ENCODE data around the gene CAMSAP1.
"Not testable (repeated sequence)": the region's sequence is repeated elsewhere in the genome, so short reads cannot be mapped to it uniquely, and the experiment has no call there.

Gene CAMSAP1

DNA sequence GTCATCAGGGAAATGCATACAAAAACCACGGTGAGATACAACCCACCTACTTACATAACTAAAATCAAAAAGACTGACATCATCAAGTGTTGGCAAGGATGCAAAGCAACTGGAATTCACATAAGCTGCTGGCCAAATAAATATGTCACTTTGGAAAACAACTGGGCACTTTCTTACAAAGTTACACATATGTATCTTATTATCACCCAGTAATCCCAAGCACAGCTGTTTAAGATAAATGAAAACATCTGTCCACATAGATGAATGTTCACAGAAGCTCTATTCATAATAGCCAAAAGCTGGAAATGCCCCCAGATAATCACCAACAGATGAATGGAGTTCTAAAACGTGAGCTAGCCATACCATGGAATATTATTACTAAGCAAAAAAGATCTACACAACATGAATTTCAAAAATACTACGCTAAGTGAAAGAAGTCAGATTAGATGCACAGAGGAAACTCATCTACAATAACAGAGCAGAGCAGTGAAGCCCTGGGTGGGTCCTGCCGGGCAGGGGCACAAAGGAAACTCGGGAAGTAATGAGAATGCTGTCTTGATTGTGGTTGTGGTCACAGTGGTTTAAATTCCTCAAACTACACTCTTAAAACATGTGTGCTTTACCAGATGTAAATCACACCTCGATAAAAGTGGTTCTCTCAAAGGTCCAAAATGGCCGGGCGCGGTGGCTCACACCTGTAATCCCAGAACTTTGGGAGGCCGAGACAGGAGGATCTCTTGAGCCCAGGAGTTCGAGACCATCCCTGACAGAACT, 8.5 kb downstream of the CAMSAP1 start:
- no peak for DNase-seq

DNA sequence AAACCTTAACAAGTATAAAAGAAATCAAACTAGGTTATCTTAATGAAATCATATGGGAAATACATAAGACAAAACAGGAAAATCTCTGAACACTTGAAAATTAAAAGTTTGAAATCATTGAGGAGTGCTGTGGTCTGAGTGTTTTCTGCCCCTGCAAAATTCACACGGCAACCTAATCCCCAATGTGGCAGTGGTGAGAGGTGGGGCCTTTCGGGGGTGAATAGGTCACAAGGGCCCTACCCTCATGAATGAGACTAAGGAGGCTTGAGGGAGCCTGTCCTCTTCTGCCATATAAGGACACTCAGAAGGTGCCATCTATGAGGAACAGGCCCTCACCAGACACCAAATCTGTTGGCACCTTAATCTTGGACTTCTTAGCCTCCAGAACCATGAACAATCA, 10.7 kb downstream of the CAMSAP1 start:
- no peak for DNase-seq

GRCh38 chr9:135896205-135896604, 11.1 kb downstream of the CAMSAP1 start:
- DNase-seq, result no peak

- no peak for DNase-seq
Observed at GRCh38 chr9:135895202-135895848, 12.0 kb downstream of the CAMSAP1 start.

GRCh38 chr9:135893104-135893503, 14.2 kb downstream of the CAMSAP1 start:
- no peak for DNase-seq

DNA sequence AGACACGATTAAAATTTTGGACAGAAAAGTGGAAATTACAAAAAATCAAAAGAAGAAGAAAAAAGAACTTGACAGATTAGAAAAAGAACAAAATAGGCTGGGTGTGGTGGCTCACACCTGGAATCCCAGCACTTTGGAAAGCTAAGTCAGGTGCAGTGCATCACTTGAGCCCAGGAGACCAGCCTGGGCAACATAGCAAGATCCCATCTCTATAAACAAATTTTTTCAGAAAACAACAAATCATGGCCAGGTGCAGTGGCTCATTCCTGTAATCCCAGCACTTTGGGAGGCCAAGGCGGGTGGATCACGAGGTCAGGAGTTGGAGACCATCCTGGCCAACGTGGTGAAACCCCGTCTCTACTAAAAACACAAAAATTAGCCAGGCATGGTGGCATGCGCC, 15.0 kb downstream of the CAMSAP1 start:
- not testable (repeated sequence) for DNase-seq

GRCh38 chr9:135891027-135891631, 16.2 kb downstream of the CAMSAP1 start:
- DNase-seq, result no peak

GRCh38 chr9:135890190-135891026, 16.9 kb downstream of the CAMSAP1 start:
- DNase-seq, result no peak

- no peak for DNase-seq
Observed at GRCh38 chr9:135889564-135890189, 17.7 kb downstream of the CAMSAP1 start.

DNA sequence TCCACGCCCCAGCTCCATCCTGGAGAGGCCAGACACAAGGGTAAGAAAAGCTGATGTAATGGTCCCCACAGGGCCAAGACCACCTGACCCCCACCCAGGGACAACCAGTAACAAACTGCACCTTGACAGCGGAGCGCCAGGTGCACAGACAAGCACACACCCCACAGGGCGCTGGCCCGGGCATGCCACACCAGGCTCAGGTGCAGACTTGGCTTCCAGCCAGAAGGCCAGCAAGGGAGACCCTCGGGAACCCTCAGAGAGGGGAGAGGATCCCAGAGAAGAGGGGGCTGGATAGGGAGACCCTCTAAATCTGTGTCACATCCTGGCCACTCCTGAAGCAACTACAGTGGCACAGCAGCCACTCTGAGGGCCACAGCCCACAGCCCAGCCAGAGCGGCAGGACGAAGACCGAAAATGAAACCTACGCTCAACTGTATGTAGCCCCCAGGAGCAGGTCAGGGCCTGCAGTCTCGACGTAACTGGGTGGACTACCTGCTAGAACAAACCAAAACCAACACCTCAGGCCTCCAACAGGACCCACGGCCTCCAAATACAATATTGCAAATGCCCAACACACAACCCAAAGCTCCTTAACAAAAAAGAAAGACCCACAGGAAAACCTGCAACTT, 18.5 kb downstream of the CAMSAP1 start:
- no peak for DNase-seq

- no peak for DNase-seq
Observed at GRCh38 chr9:135888126-135888765, 19.1 kb downstream of the CAMSAP1 start.

DNA sequence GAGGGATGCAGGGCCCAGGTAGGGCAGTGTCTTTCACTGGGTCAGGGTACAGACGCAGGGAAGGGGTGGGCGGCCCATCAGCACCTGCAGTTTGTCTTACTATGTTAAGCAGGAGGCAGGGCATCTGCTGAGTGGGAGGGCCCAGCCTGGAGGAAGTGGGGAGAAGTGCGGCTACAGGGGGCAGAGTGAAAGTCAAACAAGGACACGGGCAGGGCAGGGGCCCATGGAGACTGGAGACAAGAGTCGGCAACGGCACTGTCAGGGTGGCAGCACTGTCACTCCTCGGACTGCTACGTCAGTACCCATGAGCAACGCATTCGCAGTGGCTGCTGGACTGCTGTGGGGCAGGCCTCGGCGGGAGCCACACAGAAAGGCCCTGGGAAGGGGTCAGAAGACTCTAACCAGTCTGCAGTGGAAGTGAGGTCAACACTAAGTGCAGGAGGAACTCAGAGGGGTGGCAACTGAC, 19.7 kb downstream of the CAMSAP1 start:
- no peak for DNase-seq

DNA sequence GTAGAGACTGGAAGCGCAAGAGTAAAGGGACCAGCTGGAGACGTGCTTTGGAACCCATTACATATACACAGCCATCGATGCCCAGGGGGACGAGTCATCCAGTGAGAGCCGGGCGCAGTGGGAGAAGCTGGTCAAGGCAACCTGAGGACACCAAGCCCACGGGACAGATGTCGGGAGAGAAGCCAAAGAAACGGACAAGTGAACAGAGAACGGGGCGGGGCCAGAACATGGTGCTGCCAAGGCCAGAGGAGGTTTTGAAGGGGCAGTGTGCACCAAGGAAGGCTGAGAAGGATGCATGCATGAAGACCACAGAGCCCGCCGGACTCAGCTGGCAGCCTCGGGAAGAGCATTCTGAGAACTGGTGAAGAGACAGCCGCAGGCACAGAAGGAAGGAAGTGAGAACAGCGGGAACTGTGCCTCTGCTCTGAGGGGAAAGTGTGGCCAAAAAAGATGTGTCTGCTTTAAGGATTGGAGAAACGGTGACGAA, 20.3 kb downstream of the CAMSAP1 start:
- DNase-seq, result no peak

GRCh38 chr9:135886147-135886981, 21.0 kb downstream of the CAMSAP1 start:
- DNase-seq, result no peak

GRCh38 chr9:135885100-135885853, 22.1 kb downstream of the CAMSAP1 start:
- no peak for DNase-seq

- no peak for DNase-seq
Observed at GRCh38 chr9:135884328-135885035, 22.9 kb downstream of the CAMSAP1 start.

DNA sequence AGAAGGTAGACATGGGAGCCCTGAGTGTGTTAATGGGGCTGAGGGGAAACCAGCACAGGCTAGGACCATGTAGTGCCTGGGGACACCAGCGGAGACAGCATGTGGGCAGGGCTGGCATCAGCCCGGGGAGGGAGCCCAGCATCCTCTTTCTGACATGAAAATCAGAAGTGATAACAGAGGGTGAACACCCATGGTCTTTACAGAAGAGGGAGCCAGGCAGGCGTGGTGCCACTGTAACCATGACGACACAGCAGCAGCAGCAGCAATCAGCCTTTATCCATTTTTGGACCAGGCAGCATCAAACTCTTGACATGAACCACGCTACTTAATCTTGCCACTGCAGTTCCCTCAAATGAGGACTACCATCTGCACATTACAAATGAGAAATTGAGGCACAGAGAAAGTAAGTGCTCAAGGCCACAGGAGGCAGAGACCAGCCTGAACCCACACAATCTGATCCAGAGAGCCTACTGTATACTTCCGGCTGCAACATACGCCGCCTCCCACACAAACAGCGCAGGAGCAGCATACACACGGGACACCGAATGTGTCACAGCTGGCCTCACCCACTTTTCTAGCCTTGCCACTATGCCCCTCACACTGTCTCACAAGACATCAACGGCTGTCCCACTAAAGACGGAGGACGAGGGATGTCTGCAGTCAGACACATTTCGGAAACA, 23.8 kb downstream of the CAMSAP1 start:
- DNase-seq, result no peak

- no peak for DNase-seq
Observed at GRCh38 chr9:135882011-135882410, 25.3 kb downstream of the CAMSAP1 start.

Data from right kidney (tissue), 1 donor.